Measurements from ENCODE around the gene TTPAL. TPM values are rescaled to one million over a fixed set of nuclear protein-coding genes. Genes with fewer than 3 reads are reported as not detected.

TTPAL gene
- total RNA-seq, 1 donor from 2014 or later, result 20.8 TPM

DNA sequence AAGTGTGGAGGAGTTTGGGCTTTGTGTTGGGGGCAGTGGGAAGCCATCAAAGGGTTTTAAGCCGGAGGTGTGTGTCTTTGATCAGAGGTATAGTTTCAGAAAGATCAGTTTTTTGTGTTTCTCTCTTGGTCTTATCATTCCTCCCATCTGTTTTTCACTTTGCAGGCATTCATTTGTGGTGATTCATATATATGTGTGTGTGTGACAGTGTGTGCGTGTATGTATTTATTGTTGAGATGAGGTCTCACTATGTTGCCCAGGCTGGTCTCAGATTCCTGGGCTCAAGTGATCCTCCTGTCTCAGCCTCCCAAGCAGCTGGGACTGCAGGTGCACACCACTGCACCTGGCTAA lies 57.3 kb downstream of the TTPAL start:
- Mint-ChIP-seq H3K9me3 (no peaks in the 10 kb centered on the region), H3K4me3 (no peak overlapping the region), H3K36me3 (no peaks in the 10 kb centered on the region), H3K4me1 (ENCODE audit: unreplicated experiment) (no peaks in the 10 kb centered on the region), H3K27me3 (no peaks in the 10 kb centered on the region), H3K27ac (no peak overlapping the region)
- DNase-seq (ENCODE audit: extremely low spot score, unreplicated experiment), result no peak
- no peak for TF ChIP-seq CTCF (conservative IDR thresholded peaks at IDR 0.05)

DNA sequence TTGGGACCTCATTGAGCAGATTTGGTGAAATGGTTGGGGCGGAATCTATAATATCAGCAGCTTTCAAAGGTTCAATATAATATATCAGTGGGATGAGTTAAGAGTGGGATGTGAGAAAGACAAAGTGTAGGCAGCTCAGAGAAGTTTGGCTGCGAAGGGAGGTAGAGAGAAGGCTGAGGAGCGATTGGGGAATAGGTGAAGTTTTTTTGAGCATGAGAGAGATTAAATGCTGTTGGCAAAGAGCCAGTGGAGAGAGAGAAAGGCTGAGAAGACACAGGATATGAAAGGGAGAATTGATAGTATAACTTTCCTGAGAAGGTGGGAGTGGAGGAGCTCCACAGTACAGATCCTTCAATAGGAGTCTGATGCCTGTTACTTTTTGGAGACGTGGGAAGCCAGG lies 58.3 kb downstream of the TTPAL start:
- DNase-seq (ENCODE audit: extremely low spot score, unreplicated experiment), result no peak
- no peaks in the 10 kb centered on the region for H3K9me3 Mint-ChIP-seq
- H3K27me3 Mint-ChIP-seq, result no peaks in the 10 kb centered on the region
- no peak for TF ChIP-seq CTCF (conservative IDR thresholded peaks at IDR 0.05)
- no peaks in the 10 kb centered on the region for H3K36me3 Mint-ChIP-seq
- H3K4me1 Mint-ChIP-seq (ENCODE audit: unreplicated experiment), result no peaks in the 10 kb centered on the region
- no peak overlapping the region for H3K4me3 Mint-ChIP-seq
- H3K27ac Mint-ChIP-seq, result no peak overlapping the region

DNA sequence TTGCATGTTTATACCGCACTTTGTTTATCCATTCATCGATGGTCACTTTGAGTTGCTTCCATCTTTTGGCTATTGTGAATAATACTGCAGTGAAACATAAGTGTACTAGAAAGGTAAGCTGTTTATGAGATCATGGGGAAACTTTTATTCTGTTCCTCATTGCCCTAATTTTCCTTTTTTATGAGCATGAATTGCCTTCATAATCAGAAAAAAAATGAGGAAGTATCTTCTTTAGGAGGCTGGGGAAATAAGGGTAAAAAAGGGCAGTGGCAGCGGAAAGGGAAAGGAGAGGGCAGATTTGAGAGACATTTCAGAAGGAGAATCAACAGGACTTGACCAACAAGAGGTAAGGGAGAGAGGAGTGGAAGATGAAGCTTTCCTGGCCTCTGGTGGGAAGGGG lies 60.5 kb downstream of the TTPAL start:
- Mint-ChIP-seq H3K4me1 (ENCODE audit: unreplicated experiment) (no peaks in the 10 kb centered on the region), H3K36me3 (no peaks in the 10 kb centered on the region), H3K27me3 (no peaks in the 10 kb centered on the region), H3K9me3 (no peaks in the 10 kb centered on the region), H3K4me3 (no peak overlapping the region), H3K27ac (no peak overlapping the region)
- DNase-seq (ENCODE audit: extremely low spot score, unreplicated experiment), result no peak
- TF ChIP-seq CTCF (conservative IDR thresholded peaks at IDR 0.05), result no peak

DNA sequence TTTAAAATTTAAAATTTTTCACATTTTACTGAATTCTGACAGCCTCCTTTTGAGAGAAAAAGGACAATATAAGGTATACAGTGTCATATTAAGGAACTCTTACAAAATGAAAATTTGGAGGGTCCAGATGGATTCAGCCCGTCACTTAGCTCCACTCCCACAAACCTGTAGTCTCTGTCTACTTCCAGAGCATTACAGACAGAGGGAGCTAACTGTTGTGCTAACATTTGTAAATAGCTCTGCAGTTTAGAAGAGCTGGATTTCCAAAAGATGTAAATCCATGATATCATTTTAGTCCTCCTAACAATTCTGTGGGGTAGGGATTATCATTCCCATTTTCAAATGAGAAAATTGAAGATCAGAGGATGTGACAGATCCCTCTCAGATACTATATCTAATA lies 62.3 kb downstream of the TTPAL start:
- Mint-ChIP-seq H3K27me3 (no peaks in the 10 kb centered on the region), H3K9me3 (no peaks in the 10 kb centered on the region), H3K36me3 (no peaks in the 10 kb centered on the region), H3K4me3 (no peak overlapping the region), H3K4me1 (ENCODE audit: unreplicated experiment) (peaks cover 4% of the 10 kb centered on the region), H3K27ac (no peak overlapping the region)
- TF ChIP-seq CTCF (conservative IDR thresholded peaks at IDR 0.05), result no peak
- no peak for DNase-seq (ENCODE audit: extremely low spot score, unreplicated experiment)

DNA sequence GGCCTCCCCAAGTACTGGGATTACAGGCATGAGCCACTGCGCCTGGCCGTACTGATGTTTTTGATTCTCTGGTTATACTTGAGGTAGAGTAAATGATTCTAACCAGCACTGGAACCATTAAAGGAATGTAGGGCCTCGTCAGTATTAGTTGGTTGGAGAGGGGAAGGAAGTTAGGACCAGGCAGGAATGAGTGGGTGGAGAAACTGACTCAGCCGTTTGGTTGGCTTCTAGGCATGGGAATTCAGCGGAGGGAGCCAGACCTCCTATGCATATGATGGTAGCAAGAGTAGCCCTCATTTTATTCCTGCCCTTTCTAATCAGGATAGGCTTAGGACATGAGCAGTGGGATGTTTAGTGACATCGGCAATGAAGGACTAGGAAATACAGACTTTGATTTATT lies 65.2 kb downstream of the TTPAL start:
- no peaks in the 10 kb centered on the region for H3K36me3 Mint-ChIP-seq
- H3K27ac Mint-ChIP-seq, result no peak overlapping the region
- no peak overlapping the region for H3K4me3 Mint-ChIP-seq
- H3K4me1 Mint-ChIP-seq (ENCODE audit: unreplicated experiment), result peaks cover 4% of the 10 kb centered on the region
- no peak for DNase-seq (ENCODE audit: extremely low spot score, unreplicated experiment)
- no peaks in the 10 kb centered on the region for H3K9me3 Mint-ChIP-seq
- no peak for TF ChIP-seq CTCF (conservative IDR thresholded peaks at IDR 0.05)
- H3K27me3 Mint-ChIP-seq, result no peaks in the 10 kb centered on the region

- Mint-ChIP-seq H3K9me3 (no peaks in the 10 kb centered on the region), H3K36me3 (no peaks in the 10 kb centered on the region), H3K27me3 (no peaks in the 10 kb centered on the region), H3K4me3 (no peak overlapping the region), H3K27ac (no peak overlapping the region), H3K4me1 (ENCODE audit: unreplicated experiment) (peaks cover 4% of the 10 kb centered on the region)
- TF ChIP-seq CTCF (conservative IDR thresholded peaks at IDR 0.05), result no peak
- no peak for DNase-seq (ENCODE audit: extremely low spot score, unreplicated experiment)
Observed at GRCh38 chr20:44541992-44542391, 66.3 kb downstream of the TTPAL start.
